HG03097 (cell line): ENCODE data around the gene C19orf67.

Experiments
- ATAC-seq: cut with Tn5 transposase; IDR thresholded peaks from one replicate; pipeline ENCODE4 v1.9.1; 2021; ENCODE audit not compliant: unreplicated experiment, low FRiP score

C19orf67 gene

GRCh38 chr19:14110650-14111049 is 25.1 kb upstream of the C19orf67 start:
- no peak for ATAC-seq

GRCh38 chr19:14107581-14108461 is 22.2 kb upstream of the C19orf67 start:
- no peak for ATAC-seq

GRCh38 chr19:14106840-14107239 is 21.3 kb upstream of the C19orf67 start:
- ATAC-seq = no peak

DNA sequence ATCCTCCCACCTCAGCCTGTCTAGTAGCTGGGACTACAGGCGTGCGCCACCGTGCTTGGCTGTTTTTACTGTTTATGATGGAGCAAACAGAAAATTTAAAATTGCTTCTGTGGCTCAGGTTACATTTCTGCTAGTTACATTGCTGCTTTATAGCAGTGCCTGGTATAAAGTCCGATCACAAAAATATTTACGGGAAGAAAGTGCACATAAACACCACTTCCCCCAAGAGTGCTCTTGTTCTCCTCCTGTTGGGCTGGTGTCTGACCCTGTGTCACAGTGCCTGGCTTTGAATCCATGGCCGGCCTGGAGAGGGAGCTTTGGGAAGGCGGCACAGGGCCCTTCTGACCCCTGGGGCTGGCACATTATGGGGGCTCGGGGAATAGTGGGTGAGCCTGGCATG is 20.1 kb upstream of the C19orf67 start:
- ATAC-seq = no peak

DNA sequence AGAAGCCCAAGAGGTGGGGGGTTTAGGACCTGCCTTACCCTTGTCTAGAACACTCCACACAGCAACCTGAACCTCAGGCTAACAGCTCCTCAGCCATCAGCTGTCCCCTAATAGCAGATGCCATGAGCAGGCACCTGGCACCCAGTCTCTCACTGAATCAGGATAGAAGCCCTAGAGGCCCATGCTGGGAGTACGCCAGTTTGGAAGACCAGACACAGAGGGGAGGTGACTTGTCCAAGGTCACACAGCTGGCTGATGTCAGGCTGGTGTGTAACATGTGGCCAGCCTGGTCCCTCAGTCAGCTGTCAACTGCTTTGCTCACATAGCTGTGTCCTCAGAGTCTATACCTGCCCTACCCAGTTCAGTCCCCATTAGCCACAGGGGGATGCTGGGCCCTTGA is 17.7 kb upstream of the C19orf67 start:
- no peak for ATAC-seq

DNA sequence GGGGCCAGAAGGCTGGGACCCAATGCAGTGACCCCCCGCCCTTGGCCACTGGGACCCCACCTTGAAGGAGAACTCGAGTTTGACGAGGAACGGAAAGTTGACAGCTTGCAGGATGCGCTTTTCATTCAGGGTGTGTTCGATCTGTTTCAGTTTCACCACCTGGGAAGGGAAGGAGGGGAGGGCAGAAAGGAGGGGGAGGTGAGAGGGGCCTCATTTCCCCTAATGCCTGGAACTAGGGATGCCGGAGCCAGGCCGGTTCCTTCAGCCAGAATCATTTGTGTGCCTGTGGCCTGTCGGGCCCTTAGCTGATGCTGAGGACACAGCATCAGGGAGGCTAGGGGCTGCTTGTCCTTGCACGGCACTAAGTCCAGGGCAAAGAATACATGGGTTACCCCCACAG is 17.2 kb upstream of the C19orf67 start:
- ATAC-seq = no peak

DNA sequence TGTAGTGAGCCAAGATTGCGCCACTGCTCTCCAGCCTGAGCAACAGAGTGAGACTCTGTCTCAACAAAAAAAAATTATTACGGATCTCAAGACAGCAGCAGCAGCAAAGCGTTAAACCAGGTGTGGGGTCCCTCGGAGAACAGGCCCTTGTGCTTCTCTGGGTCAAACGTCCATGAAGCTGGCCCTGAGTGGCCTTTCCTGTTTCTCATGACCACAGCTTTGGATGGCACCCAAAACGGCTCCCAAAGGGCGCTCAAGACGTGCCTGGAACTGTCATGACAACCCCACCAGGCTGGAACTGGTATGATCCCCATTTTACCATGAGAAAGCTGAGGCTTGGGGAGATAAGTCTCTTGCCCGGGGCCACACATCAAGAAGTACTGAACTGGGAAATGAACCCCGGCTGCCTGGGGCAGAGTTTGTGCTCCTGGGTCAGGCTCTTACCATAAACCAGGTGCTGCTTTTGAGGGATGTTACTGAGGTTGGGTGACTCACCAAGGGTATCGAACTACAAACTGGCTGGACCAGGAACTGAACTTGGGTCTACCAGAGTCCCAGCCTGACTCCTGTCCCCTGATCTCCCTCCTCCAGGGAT is 16.6 kb upstream of the C19orf67 start:
- ATAC-seq = no peak

DNA sequence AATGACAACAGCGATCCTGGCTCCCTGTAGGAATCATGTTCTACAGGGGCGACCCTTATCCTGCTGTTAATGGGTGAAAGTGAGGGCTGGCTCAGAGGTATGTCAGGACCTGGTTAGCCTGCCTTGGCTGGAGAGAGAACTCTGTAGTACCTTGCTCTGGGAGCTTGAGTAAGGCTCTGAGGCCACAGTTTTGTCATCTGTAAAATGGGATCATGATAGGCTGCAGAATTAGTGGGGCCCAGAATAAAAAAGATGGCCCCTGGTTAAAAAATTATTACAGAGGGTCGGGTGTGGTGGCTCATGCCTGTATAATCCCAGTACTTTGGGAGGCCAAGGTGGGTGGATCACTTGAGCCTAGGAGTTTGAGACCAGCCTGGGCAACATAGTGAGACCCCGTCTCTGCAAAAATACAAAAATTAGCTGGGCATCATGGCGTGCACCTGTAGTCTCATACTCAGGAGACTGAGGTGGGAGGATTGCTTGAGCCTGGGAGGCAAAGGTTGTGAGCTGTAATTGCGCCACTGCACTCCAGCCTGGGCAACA is 15.5 kb upstream of the C19orf67 start:
- no peak for ATAC-seq

GRCh38 chr19:14097532-14098151 is 12.1 kb upstream of the C19orf67 start:
- ATAC-seq = no peak

DNA sequence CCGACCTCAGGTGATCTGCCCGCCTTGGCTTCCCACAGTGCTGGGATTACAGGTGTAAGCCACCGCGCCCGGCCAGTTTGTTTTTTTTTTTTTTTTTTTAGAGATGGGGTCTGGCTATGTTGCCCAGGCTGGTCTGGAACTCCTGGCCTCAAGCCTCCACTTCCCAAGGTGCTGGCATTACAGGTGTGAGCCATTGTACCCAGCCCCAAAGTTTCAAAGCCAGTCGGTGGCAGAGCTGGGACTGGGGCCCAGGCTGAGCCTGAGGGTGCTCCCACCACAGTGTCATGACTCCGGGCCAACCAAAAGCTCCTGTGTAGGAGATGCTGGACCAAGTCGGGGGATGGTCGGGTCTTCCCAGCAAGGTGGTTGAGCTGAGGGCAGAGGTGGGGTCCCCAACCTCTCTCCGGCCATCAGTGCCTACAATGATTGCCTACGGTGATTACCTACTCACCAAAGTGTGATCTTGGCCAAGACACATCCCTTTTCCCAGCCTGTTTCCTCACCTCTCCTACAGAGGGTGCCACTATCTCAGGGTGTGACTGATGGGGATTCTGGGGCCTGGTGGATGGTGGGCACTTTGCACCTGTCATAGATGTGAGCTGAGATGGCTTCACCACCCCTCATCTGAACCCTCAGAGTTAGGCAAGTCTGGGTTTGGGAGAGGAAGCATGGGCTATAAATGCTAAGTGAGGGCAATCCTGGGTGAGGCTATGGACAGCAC is 10.8 kb upstream of the C19orf67 start:
- no peak for ATAC-seq

DNA sequence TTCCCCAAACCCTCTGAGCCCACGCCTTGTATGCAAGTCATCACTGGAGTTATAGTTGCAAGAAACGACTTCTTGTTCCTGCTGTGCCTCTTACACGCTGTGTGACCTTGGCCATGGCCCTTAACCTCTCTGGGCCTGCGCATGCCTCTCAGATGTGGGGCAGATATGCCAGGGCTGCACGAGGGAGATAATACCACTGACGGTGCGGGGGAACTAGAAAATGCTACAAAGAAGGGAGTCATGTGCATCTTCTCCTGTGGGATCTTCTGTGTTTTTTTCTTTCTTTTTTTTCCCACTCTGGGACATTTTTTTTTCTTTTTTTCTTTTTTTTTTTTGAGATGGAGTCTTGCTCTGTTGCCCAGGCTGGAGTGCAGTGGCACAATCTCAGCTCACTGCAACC is 9.3 kb upstream of the C19orf67 start:
- no peak for ATAC-seq

- no peak for ATAC-seq
Observed at GRCh38 chr19:14093117-14093823, 7.7 kb upstream of the C19orf67 start.

GRCh38 chr19:14091813-14092462 is 6.4 kb upstream of the C19orf67 start:
- peak; percentile 16 for ATAC-seq

DNA sequence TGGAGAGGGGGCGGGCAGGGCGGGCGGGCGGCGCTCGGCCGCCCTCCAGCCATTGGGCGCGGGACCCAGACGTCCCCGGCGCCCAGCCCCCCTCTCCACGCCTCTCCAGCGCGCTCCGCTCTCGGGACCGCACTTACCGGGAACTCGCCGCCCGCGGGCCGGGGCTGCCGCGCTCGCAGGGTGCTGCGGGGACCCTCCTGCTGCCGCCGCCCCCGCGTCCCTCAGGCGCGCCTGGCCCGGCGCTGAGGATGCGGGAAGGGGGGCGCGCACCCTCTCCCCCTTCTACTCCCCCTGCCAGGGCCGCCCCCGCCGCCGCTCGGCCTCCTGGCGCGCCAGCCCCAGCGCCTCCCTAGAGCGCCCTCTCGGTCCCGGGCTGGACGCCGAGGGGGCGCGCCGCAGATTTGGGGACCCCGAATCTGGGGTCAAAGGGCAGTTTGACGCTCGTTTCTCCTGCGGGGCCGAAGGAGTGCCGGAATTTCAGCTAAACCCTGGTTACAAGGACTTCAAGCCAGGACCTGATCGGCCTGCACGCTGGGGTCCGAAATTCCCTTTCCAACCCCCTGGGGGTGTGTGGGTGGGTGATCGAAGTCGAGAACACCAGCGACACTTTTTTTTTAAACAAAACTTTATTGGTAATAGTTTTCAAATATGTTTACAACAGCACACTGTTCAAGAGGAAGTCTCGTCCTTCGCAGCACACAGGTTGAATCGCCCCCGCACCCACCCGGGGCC is 5.7 kb upstream of the C19orf67 start:
- peak; percentile 37 for ATAC-seq

DNA sequence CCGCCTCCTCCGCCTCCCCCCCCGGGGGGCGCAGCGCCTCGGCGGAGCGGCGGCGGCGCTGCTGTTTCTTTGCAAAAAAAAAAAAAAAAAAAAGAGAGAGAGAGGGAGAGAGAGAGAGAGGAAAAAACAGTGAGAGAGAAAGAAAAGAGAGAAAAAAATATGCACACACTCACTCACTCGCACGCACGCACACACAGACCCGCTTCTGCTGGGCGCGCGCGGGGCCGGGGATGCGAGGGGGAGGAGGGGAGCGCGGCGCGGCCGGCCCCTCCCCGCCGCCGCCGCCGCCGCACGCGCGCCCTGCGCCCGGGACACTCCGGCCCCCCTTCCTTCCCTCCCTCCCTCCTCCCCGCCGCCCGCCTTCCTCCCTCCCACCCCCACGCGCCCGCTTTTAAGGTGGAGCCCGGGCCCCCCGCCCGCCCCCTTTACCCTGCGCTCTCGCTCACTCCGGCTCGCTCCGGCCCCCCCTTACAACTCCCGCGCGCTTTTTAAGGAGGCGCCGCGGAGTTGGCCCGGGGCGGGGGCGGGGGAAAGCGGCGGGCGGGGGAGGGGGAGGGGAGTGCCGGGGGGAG is 5.0 kb upstream of the C19orf67 start, which contains the start of gene SAMD1:
SAMD1 (minus strand) TSS at position 243 of the 572 bp plus-strand sequence.
- peak; percentile 35 for ATAC-seq

DNA sequence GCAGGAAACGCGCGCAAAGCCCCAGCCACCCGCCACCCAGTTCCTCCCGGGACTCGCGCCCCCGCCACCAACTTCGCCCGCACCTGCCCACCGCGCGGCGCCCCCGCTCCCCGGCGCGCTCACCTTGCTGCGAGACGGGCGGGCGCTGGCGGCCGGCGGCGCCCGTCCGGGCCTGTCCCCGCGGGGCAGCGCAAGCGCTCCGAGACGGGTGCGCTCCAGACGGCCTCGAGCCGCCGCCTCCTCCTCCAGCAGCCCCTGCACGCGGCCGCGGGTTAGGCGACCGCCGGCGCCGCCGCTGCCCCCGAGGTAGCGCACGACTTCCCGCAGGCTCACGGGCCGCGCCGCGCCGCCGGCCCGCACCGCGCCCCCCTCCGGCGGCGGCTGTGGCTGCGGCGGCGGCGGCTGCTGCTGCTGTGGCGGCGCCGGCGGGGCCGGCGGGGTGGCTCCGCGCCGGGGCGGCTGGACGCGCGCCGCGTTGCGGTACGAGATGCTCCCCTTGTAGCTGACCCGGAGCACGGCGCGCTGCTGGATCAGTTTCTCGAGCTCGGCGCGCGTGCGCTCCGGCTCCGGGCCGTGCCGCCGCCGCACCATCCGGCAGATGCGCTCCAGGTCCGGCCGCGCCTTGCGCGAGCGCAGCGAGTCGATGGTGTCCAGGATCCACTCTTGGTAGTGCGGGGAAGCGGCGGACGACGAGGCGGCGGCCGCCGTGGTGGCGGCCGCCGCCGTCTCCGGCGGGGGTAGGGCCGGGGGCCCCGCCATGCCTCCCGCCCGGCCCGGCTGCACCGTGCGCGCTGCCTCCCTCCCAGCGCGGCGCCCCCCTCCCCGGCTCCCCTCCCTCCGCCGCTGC is 4.3 kb upstream of the C19orf67 start:
- no peak for ATAC-seq

DNA sequence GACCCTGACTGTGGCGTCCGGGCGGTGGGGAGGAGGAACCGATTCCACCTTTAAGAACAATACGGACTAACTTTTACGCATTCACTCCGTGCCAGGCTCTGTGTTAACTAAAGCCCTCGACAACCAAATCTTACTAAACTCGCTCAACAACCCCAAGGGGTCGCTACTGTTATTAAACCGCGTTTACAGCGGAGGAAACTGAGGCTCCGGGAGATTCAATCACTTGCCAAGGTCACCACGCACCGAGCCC is 3.8 kb upstream of the C19orf67 start:
- no peak for ATAC-seq
